Liver (tissue), 3 donors: ENCODE results near the gene LDAH.

ENCODE experiments used
- ATF3 ChIP-seq: IDR thresholded peaks from 2 replicates; pipeline ENCODE4 v1.6.1; 2016; ENCODE audit warnings: antibody characterized with exemption
- FOXA1 ChIP-seq: IDR thresholded peaks from 2 replicates; pipeline ENCODE4 v1.6.1; 2016; ENCODE audit warnings: antibody characterized with exemption
- GABPA ChIP-seq, 2 donors: IDR thresholded peaks in 1 of 2; conservative IDR thresholded peaks in 1 of 2; 2 replicates each; pipeline ENCODE4 v1.6.1; 2016; ENCODE audit warnings: antibody characterized with exemption in 2 of 2, mild to moderate bottlenecking in 1 of 2, moderate library complexity in 1 of 2
- JUND ChIP-seq, 2 donors: IDR thresholded peaks; 2 replicates each; pipeline ENCODE4 v1.6.1; 2016; ENCODE audit warnings: antibody characterized with exemption in 2 of 2
- MAX ChIP-seq: IDR thresholded peaks from 2 replicates; pipeline ENCODE4 v1.6.1; 2016; ENCODE audit warnings: antibody characterized with exemption
- NR2F2 ChIP-seq: IDR thresholded peaks from 2 replicates; pipeline ENCODE4 v1.6.1; 2016; ENCODE audit warnings: antibody characterized with exemption
- RAD21 ChIP-seq, 2 donors: IDR thresholded peaks; 2 replicates each; pipeline ENCODE4 v1.6.1; 2016; ENCODE audit warnings: antibody characterized with exemption in 2 of 2, mild to moderate bottlenecking in 2 of 2
- REST ChIP-seq: IDR thresholded peaks from 2 replicates; pipeline ENCODE4 v1.6.1; 2016; ENCODE audit warnings: antibody characterized with exemption, mild to moderate bottlenecking
- SP1 ChIP-seq: IDR thresholded peaks from 2 replicates; pipeline ENCODE4 v1.6.1; 2018; ENCODE audit warnings: antibody characterized with exemption, mild to moderate bottlenecking
- TAF1 ChIP-seq: conservative IDR thresholded peaks from 2 replicates; pipeline ENCODE4 v1.6.1; 2016; ENCODE audit warnings: antibody characterized with exemption, mild to moderate bottlenecking
- YY1 ChIP-seq: IDR thresholded peaks from 2 replicates; pipeline ENCODE4 v1.6.1; 2016; ENCODE audit warnings: antibody characterized with exemption, mild to moderate bottlenecking
- ZBTB33 ChIP-seq: IDR thresholded peaks from 2 replicates; pipeline ENCODE4 v1.6.1; 2016; ENCODE audit warnings: antibody characterized with exemption
- TF ChIP-seq, protein P1 (sequence below): fragments of 150-350 bp; IDR thresholded peaks from 2 replicates; pipeline ENCODE4 v1.5.1; 2017; ENCODE audit warnings: improper control_type of control experiment, low read depth, low read length; ENCODE audit not compliant: missing input control
- donor health status: healthy.
- donor health status: healthy.

GRCh38 chr2:20803226-20803682 lies 19.6 kb downstream of the LDAH start:
- TF ChIP-seq RAD21 (IDR thresholded peaks at IDR 0.05) (no peak), TAF1 (no peak), YY1 (no peak), MAX (no peak), SP1 (peak; percentile 30), GABPA (IDR thresholded peaks at IDR 0.05 in 1 of 2, conservative IDR thresholded peaks at IDR 0.05 in 1 of 2) (no peak), REST (no peak), JUND (IDR thresholded peaks at IDR 0.05) (no peak), ZBTB33 (no peak), FOXA1 (no peak), NR2F2 (no peak), ATF3 (no peak)
- TF ChIP-seq, protein P1, sequence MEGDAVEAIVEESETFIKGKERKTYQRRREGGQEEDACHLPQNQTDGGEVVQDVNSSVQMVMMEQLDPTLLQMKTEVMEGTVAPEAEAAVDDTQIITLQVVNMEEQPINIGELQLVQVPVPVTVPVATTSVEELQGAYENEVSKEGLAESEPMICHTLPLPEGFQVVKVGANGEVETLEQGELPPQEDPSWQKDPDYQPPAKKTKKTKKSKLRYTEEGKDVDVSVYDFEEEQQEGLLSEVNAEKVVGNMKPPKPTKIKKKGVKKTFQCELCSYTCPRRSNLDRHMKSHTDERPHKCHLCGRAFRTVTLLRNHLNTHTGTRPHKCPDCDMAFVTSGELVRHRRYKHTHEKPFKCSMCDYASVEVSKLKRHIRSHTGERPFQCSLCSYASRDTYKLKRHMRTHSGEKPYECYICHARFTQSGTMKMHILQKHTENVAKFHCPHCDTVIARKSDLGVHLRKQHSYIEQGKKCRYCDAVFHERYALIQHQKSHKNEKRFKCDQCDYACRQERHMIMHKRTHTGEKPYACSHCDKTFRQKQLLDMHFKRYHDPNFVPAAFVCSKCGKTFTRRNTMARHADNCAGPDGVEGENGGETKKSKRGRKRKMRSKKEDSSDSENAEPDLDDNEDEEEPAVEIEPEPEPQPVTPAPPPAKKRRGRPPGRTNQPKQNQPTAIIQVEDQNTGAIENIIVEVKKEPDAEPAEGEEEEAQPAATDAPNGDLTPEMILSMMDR: no peak
